MCF 10A (cell line): ENCODE data around the gene PKD2L1. TPM values are rescaled to one million over a fixed set of nuclear protein-coding genes. Genes with fewer than 3 reads are reported as not detected.

Source experiments
- BruUV-seq: library from RNA; stranded (reverse); fragments of 400-500 nt; replicated peaks from 2 replicates; lab custom pipeline; 2021; lab: Mats Ljungman, UMichigan
- CTCF ChIA-PET: fragments of 300-600 bp; sonication (Branson Sonifier 250); formaldehyde crosslinking; extraction: SDS; loops from one replicate; lab custom pipeline; 2021; ENCODE audit warnings: antibody characterized with exemption, inconsistent platforms; lab: Yijun Ruan, JAX
- POLR2A ChIA-PET: fragments of 300-600, 350-650 bp; sonication (Branson Sonifier 250); formaldehyde crosslinking; extraction: SDS; loops from one replicate; lab custom pipeline; 2020; ENCODE audit warnings: antibody characterized with exemption, inconsistent platforms; lab: Yijun Ruan, JAX
- DNase-seq: peaks from one replicate; pipeline ENCODE4 v3.0.0-alpha.2; 2018; ENCODE audit not compliant: unreplicated experiment
- H3K27ac Mint-ChIP-seq: one replicate; pipeline ENCODE4 v1.8.0; 2022; ENCODE audit warnings: mild to moderate bottlenecking, low read depth, mixed read lengths; ENCODE audit not compliant: unreplicated experiment
- H3K27me3 Mint-ChIP-seq: one replicate; pipeline ENCODE4 v1.8.0; 2022; ENCODE audit warnings: mixed read lengths; ENCODE audit not compliant: insufficient read depth, unreplicated experiment
- H3K36me3 Mint-ChIP-seq: one replicate; pipeline ENCODE4 v1.8.0; 2022; ENCODE audit warnings: mild to moderate bottlenecking, moderate library complexity, mixed read lengths; ENCODE audit not compliant: insufficient read depth, unreplicated experiment
- H3K4me1 Mint-ChIP-seq: one replicate; pipeline ENCODE4 v1.8.0; 2022; ENCODE audit warnings: mixed read lengths; ENCODE audit not compliant: insufficient read depth, unreplicated experiment
- H3K4me3 Mint-ChIP-seq: one replicate; pipeline ENCODE4 v1.8.0; 2022; ENCODE audit warnings: mild to moderate bottlenecking, moderate library complexity, mixed read lengths; ENCODE audit not compliant: unreplicated experiment
- H3K9me3 Mint-ChIP-seq: one replicate; pipeline ENCODE4 v1.8.0; 2022; ENCODE audit warnings: mixed read lengths; ENCODE audit not compliant: unreplicated experiment
- CTCF ChIP-seq: fragments of 200-600 bp; IDR thresholded peaks from one replicate; pipeline ENCODE4 v1.8.0; 2022; ENCODE audit warnings: antibody characterized with exemption, mild to moderate bottlenecking; ENCODE audit not compliant: unreplicated experiment
- intact Hi-C: fragments of 100-400 bp; cut with micrococcal nuclease; formaldehyde crosslinking; loops from 2 replicates; pipeline ENCODE4 v1.14.1; 2022
- total RNA-seq: library from RNA; stranded (reverse); gene quantifications from 2 replicates; pipeline ENCODE4 v1.2.3, GENCODE V29; 2022

PKD2L1 gene
- total RNA-seq, 1 experiment from 2014 or later: not detected

DNA sequence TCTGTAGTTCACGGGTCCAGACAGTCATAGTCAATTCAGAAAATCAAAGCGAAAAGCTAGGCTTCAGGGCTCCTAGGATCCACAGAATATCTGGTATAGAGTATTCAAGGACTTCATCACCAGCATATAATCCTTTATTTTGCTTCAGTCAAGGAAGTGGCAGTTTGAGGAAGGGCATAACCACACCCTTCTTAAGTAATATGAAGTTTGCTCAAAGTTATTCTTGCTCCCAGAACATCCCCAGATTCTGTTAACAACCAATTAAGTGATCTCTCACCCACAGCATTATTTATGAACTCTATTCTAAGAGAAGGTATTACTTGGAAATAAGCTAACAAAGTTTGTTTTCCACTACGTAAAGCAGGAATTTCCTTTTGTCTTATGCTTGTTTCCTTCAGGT is 75.8 kb downstream of the PKD2L1 start:
- no peak for DNase-seq
- ChIA-PET CTCF (no interaction called here), POLR2A (interaction anchor here (0.6 kb wide), 1 partner anchor 18 kb away, joined by 3 read pairs; no protein-coding TSS in a partner anchor)
- no peak for TF ChIP-seq CTCF
- H3K36me3 Mint-ChIP-seq: peaks cover 95% of the 10 kb centered on the region
- H3K4me1 Mint-ChIP-seq: no peaks in the 10 kb centered on the region
- H3K27me3 Mint-ChIP-seq: no peaks in the 10 kb centered on the region
- H3K27ac Mint-ChIP-seq: no peak overlapping the region
- intact Hi-C loops: no loop called here
- no peak overlapping the region for H3K4me3 Mint-ChIP-seq
- no peaks in the 10 kb centered on the region for H3K9me3 Mint-ChIP-seq
- no TSS peak for BruUV-seq

- no peaks in the 10 kb centered on the region for H3K9me3 Mint-ChIP-seq
- H3K4me3 Mint-ChIP-seq: no peak overlapping the region
- DNase-seq: no peak
- POLR2A ChIA-PET: interaction anchor here (1.2 kb wide), 1 partner anchor 14 kb away, joined by 3 read pairs; the partner anchor contains the start of gene CWF19L1
- no peaks in the 10 kb centered on the region for H3K4me1 Mint-ChIP-seq
- TF ChIP-seq CTCF: no peak
- H3K27me3 Mint-ChIP-seq: no peaks in the 10 kb centered on the region
- H3K27ac Mint-ChIP-seq: no peak overlapping the region
- BruUV-seq: no TSS peak
- intact Hi-C loops: no loop called here
- CTCF ChIA-PET: interaction anchor here (0.7 kb wide), 1 partner anchor 39 kb away, joined by 5 read pairs; no protein-coding TSS in a partner anchor
- peaks cover 93% of the 10 kb centered on the region for H3K36me3 Mint-ChIP-seq
Observed at GRCh38 chr10:100253041-100253440, 77.0 kb downstream of the PKD2L1 start.

DNA sequence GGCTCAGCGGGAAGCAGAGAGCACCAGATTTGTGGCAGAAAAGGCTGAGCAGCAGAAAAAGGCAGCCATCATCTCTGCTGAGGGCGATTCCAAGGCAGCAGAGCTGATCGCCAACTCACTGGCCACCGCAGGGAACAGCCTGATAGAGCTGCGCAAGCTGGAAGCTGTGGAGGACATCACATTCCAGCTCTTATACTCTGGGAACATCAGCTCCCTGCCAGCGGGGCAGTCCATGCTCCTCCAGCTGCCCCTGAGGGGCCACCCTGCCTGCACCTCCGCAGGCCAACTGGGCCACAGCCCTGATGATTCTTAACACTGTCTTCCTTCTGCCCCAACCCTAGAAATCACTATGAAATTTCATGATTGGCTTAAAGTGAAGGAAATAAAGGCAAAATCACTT is 81.2 kb downstream of the PKD2L1 start:
- POLR2A ChIA-PET: interaction anchor here (0.7 kb wide), 1 partner anchor 26 kb away, joined by 3 read pairs; no protein-coding TSS in a partner anchor
- H3K4me1 Mint-ChIP-seq: no peaks in the 10 kb centered on the region
- H3K4me3 Mint-ChIP-seq: no peak overlapping the region
- TF ChIP-seq CTCF: no peak
- no TSS peak for BruUV-seq
- CTCF ChIA-PET: interaction anchor here (0.6 kb wide), 1 partner anchor 195 kb away, joined by 3 read pairs; no protein-coding TSS in a partner anchor
- no peaks in the 10 kb centered on the region for H3K9me3 Mint-ChIP-seq
- no peaks in the 10 kb centered on the region for H3K27me3 Mint-ChIP-seq
- no peak overlapping the region for H3K27ac Mint-ChIP-seq
- H3K36me3 Mint-ChIP-seq: peaks cover 69% of the 10 kb centered on the region
- no peak for DNase-seq
- intact Hi-C loops: no loop called here

DNA sequence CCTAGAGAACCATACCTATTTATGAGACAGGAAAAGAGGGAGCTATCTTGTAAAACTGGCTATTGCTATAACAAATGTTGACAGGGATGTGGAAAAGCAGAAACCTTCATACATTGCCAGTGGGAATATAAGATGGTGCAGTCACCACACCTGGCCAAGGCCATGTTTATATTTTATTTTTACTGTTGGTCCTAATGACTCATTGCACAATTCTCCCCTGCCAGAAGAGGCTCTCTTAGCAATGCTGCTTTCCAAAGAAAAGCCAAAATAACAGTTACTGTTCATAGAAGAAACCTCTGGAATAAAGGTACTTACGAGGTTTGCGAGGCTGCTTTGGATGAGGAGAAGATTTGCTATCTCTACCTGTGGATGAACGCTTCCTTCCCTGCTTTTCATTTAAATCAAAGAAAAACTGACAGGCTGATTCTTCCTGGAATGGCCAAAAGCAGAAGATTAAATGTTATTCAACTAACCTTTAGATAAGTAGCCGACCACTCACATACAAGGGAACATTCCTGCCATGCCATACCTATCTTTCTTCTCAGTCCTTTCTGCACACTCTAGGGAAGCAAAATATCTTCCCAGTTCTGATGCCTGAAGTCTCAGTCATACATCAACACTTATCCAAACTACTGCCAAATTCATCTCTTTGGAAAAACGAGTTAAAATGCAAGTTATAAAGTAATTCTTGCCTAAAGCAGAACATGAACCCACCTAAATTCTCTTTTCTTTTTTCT is 84.4 kb downstream of the PKD2L1 start:
- H3K36me3 Mint-ChIP-seq: peaks cover 54% of the 10 kb centered on the region
- no peak overlapping the region for H3K27ac Mint-ChIP-seq
- H3K27me3 Mint-ChIP-seq: no peaks in the 10 kb centered on the region
- BruUV-seq: no TSS peak
- CTCF ChIA-PET: no interaction called here
- intact Hi-C loops: no loop called here
- no peaks in the 10 kb centered on the region for H3K4me1 Mint-ChIP-seq
- POLR2A ChIA-PET: interaction anchor here (0.8 kb wide), 1 partner anchor 668 kb away, joined by 4 read pairs; no protein-coding TSS in a partner anchor
- TF ChIP-seq CTCF: no peak
- no peak for DNase-seq
- H3K4me3 Mint-ChIP-seq: no peak overlapping the region
- no peaks in the 10 kb centered on the region for H3K9me3 Mint-ChIP-seq
